Measurements from ENCODE around the gene CBS.

Gene CBS

DNA sequence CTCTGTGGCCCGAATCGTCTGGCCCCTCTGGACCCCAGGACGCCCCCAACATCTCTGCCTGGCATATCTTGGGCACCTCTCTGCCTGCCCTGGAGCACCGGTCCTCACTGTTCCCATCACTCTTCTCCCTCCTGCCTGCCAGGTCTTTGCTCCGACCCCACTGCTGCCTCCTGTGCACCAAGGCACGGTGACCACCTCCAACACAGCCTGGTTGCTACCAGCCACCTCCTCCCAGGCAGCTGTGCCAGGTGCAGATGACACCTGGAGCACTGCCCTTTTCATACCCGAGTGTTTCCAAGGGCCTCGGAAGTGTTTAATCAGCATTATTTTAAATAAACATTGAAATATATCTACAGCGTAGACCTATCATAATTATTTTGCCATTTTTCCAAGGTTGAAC is 70.0 kb downstream of the CBS start:
- H3K9me3 ChIP-seq (ENCODE audit: control insufficient read depth, low read length): no peaks in the 10 kb centered on the region
- H3K27me3 ChIP-seq (ENCODE audit: control insufficient read depth in 1 of 2, insufficient read depth in 1 of 2, low read length in 2 of 2): no peaks in the 10 kb centered on the region
- H3K9ac ChIP-seq (ENCODE audit: low read length): no peak overlapping the region
- no peak overlapping the region for H3K4me2 ChIP-seq (ENCODE audit: low read length, poor library complexity, severe bottlenecking)
- H3K36me3 ChIP-seq (ENCODE audit: control insufficient read depth in 1 of 2, insufficient read depth in 2 of 2, low read depth in 1 of 2, low read length in 2 of 2): peaks cover 15 to 45% of the 10 kb centered on the region in 2 experiments
- H4K91ac ChIP-seq (ENCODE audit: low read length): peak overlapping the region; percentile 43
- H3K18ac ChIP-seq (ENCODE audit: low read depth in 1 of 2, low read length in 2 of 2): no peak overlapping the region
- DNase-seq: no peak
- no peak overlapping the region for H2BK12ac ChIP-seq (ENCODE audit: low read length in 2 of 2)
- no peak overlapping the region for H3K4me3 ChIP-seq (ENCODE audit: insufficient read depth in 1 of 2, low read depth in 1 of 2, low read length in 2 of 2)
- peaks cover 5% of the 10 kb centered on the region for H3K4me1 ChIP-seq (ENCODE audit: control insufficient read depth, insufficient read depth, low read depth, low read length)
- H3K27ac ChIP-seq (ENCODE audit: low read length, poor library complexity, severe bottlenecking): no peak overlapping the region
- H3K79me1 ChIP-seq (replicated peaks; ENCODE audit: low read length, poor library complexity, severe bottlenecking): peaks cover 21% of the 10 kb centered on the region
- H4K8ac ChIP-seq (ENCODE audit: low read length): no peak overlapping the region
- no peak overlapping the region for H2BK5ac ChIP-seq (ENCODE audit: low read depth, low read length, poor library complexity, severe bottlenecking)
- H3K23ac ChIP-seq (ENCODE audit: low read length in 2 of 2): no peak overlapping the region
- 99% methylated on average over 6 of the region's 9 CpGs for WGBS
- no peak overlapping the region for H2AFZ ChIP-seq (ENCODE audit: low read depth, low read length)
- no peak overlapping the region for H2BK120ac ChIP-seq (ENCODE audit: low read depth, low read length)
- no peak overlapping the region for H3K4ac ChIP-seq (ENCODE audit: low read depth in 1 of 2, low read length in 2 of 2)
- H2BK15ac ChIP-seq (ENCODE audit: low read depth, poor library complexity, severe bottlenecking): no peak overlapping the region
- H3K14ac ChIP-seq (ENCODE audit: low read length in 2 of 2): no peak overlapping the region
- no peak overlapping the region for H2AK5ac ChIP-seq (ENCODE audit: low read length, severe bottlenecking)

DNA sequence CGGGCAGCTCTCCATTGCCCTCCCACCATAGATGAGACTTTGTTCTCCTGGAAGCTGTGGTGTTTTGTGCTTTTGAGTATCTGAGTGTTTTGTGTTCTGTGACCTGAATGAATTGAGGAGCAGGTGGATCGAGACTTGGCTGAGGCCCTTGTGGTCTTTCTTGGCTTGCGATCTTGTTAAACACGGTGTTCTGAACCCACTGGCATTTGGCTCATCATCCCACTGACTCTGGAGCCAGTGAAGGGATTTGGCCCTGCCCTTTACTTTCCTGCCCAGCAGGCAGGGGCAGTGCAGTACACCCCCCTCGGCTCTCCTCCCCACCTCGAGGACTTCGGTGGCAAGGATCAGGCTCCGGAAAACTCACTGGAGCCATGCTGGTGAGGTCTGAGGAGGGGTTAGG is 70.7 kb downstream of the CBS start:
- WGBS: 82% methylated on average over 8 of the region's 8 CpGs
- Histone ChIP-seq H3K27ac (ENCODE audit: low read length, poor library complexity, severe bottlenecking) (no peak overlapping the region), H3K4me2 (ENCODE audit: low read length, poor library complexity, severe bottlenecking) (no peak overlapping the region), H2AK5ac (ENCODE audit: low read length, severe bottlenecking) (no peak overlapping the region), H4K8ac (ENCODE audit: low read length) (no peak overlapping the region), H3K79me1 (replicated peaks; ENCODE audit: low read length, poor library complexity, severe bottlenecking) (peaks cover 22% of the 10 kb centered on the region), H3K36me3 (ENCODE audit: control insufficient read depth in 1 of 2, insufficient read depth in 2 of 2, low read depth in 1 of 2, low read length in 2 of 2) (peaks cover 15 to 44% of the 10 kb centered on the region in 2 experiments), H2BK120ac (ENCODE audit: low read depth, low read length) (no peak overlapping the region), H2BK15ac (ENCODE audit: low read depth, poor library complexity, severe bottlenecking) (no peak overlapping the region), H4K91ac (ENCODE audit: low read length) (no peak overlapping the region), H3K4ac (ENCODE audit: low read depth in 1 of 2, low read length in 2 of 2) (no peak overlapping the region), H2BK12ac (ENCODE audit: low read length in 2 of 2) (no peak overlapping the region), H3K9ac (ENCODE audit: low read length) (no peak overlapping the region), H3K23ac (ENCODE audit: low read length in 2 of 2) (no peak overlapping the region), H2AFZ (ENCODE audit: low read depth, low read length) (no peak overlapping the region), H3K4me1 (ENCODE audit: control insufficient read depth, insufficient read depth, low read depth, low read length) (peaks cover 5% of the 10 kb centered on the region), H3K14ac (ENCODE audit: low read length in 2 of 2) (no peak overlapping the region), H3K27me3 (ENCODE audit: control insufficient read depth in 1 of 2, insufficient read depth in 1 of 2, low read length in 2 of 2) (no peaks in the 10 kb centered on the region), H2BK5ac (ENCODE audit: low read depth, low read length, poor library complexity, severe bottlenecking) (no peak overlapping the region), H3K4me3 (ENCODE audit: insufficient read depth in 1 of 2, low read depth in 1 of 2, low read length in 2 of 2) (no peak overlapping the region), H3K9me3 (ENCODE audit: control insufficient read depth, low read length) (peaks cover 4% of the 10 kb centered on the region), H3K18ac (ENCODE audit: low read depth in 1 of 2, low read length in 2 of 2) (no peak overlapping the region)
- no peak for DNase-seq
